ENCODE data around the gene PPP1R7.

PPP1R7 gene

GRCh38 chr2:241232736-241233575, 82.7 kb downstream of the PPP1R7 start (continued):
- TF ChIP-seq ZNF394 (tag by site-specific recombination; IDR thresholded peaks at IDR 0.05; ENCODE audit: borderline replicate concordance) (no peak), ZIC2 (tag by site-specific recombination; IDR thresholded peaks at IDR 0.05) (peak; percentile 92)
